Measurements from ENCODE around the gene LDB3.

- TF ChIP-seq CTCF (IDR thresholded peaks at IDR 0.05) (no peak), POLR2A (IDR thresholded peaks at IDR 0.05) (no peak)
Measured at GRCh38 chr10:86712317-86712707, 44.0 kb downstream of the LDB3 start.
